Muscle of arm (tissue), 12 donors: ENCODE measurements around the gene SNAP47. TPM values are rescaled to one million over a fixed set of nuclear protein-coding genes. Genes with fewer than 3 reads are reported as not detected.

Experiments used
- DNase-seq: peaks from one replicate; pipeline ENCODE4 v3.0.0-alpha.2; 2013
- polyA plus RNA-seq, 12 donors: library from polyadenylated mRNA; unstranded; fragments of 120-200 nt; gene quantifications; one replicate each; pipeline ENCODE4 v1.2.1, GENCODE V29; 2013; ENCODE audit not compliant: insufficient read length in 12 of 12

Gene SNAP47
- polyA plus RNA-seq, 12 donors: 23.1 to 38.8 (median 30.5) TPM; not detected in 1

DNA sequence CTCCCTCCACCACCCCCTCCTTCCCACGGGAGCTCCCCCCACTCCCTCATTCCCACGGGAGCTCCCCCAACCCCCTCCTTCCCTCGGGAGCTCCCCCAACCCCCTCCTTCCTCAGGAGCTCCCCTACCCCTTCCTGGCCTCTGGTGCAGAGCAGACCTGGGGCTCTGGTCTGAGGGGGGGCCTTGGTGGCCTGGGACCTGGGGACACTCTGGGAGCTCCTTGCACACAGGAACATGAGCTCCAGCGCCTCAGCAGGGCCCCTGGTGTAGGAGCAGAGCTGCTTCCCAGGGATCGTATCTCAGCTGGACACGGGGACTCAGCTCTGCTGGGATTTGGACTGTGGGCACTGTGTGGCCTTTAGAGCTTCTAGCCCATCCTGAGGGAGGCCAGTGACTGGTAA, 60.5 kb downstream of the SNAP47 start:
- DNase-seq: no peak

DNA sequence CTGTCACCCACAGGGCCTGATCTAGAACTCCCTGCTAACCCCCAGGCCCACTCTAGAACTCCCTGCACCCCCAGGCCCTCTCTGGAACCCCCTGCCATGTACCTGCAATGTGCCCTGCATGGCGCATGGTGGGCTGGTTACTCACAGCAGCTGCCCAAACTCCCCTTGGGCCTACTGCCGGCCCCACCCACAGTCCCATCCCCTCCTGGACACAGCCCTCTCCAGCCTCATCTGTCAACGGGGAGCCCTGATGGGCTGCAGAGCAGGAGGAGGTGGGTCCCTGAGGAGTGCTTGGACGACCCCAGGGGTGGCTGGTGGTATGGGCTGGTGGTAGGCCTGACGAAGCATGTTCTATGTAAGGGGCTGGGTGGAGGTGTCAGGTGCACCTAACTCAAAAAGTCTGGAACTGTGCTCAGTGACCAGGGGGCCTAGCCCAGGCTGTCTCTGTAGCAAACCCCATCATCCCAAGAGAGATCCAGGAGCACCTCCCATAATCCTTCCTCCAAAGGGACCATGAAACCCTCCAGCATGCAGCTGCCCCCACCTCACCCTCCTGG, 61.2 kb downstream of the SNAP47 start:
- DNase-seq: no peak

GRCh38 chr1:227797144-227797543, 61.9 kb downstream of the SNAP47 start:
- DNase-seq: no peak

- DNase-seq: no peak
Measured at GRCh38 chr1:227797625-227798024, 62.4 kb downstream of the SNAP47 start.

DNA sequence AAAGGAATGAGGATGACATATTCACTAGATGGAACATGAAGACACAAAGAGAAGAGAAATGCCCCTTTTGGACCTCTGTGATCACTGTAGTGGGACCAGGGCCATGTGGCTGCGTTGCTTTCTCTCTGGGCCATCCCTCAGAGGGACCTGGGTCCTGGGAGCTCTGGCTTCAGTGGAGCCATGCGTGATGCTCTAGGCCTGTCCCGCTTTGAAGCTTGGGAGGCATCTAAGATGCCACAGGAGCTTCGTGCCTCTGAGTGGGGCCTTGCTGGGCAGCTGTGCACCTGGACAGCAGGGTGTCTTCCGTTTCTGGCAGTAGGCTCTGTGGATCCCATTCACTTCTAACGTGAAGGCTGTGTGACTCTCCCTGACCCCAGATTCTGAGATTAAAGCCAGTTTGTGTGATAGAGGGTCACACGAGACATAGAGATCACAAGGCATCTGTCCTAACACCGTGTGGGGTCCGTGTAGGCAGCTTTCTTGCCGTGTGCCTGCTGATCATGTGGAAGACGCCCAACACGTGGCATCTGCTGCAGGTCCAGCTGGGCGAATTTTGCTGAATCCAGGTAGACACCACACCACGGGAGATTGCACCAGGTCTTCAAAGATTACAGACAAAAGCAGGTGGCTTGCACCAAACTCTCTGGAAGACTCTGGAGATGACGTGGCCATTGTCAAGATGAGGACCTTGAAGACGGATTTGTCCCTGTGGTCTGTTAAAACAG, 63.0 kb downstream of the SNAP47 start:
- DNase-seq: no peak

DNA sequence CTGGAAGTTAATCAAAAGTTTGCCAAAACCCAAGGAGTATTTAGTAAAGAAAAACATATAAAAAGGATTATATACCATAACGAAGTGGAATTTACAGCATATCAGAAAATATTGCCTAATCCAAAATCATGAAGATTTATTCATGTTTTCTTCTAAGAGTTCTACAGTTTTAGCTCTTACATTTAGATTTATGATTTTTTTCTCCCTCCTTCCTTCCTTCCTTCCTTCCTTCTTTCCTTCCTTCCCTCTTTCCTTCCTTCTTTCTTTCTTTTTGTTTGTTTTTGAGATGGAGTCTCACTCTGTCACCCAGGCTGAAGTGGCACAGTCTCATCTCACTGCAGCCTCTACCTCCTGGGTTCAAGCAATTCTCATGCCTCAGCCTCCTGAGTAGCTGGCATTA, 64.5 kb downstream of the SNAP47 start:
- no peak for DNase-seq

DNA sequence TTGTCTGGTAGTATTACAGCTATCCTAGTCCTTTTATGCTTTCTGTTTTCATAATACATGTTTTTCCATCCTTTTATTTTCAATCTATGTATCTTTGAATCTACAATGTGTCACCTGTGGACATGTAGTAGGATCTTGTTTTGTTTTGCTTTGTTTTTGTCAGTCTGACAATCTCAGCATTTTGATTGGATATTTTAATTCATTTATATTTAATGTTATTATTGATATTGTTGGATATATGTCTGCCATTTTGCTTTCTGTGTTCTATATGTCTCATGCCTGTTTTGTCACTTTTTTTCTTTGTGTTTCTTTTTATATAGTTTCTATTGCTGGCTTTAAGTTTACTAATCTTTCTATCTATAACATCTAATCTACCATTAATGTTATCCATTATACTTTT, 68.7 kb downstream of the SNAP47 start:
- DNase-seq: no peak

GRCh38 chr1:227805606-227806197, 70.5 kb downstream of the SNAP47 start:
- DNase-seq: no peak

GRCh38 chr1:227808566-227808965, 73.3 kb downstream of the SNAP47 start:
- no peak for DNase-seq

GRCh38 chr1:227809026-227809425, 73.8 kb downstream of the SNAP47 start:
- no peak for DNase-seq

- no peak for DNase-seq
Measured at GRCh38 chr1:227813962-227814361, 78.7 kb downstream of the SNAP47 start.

DNA sequence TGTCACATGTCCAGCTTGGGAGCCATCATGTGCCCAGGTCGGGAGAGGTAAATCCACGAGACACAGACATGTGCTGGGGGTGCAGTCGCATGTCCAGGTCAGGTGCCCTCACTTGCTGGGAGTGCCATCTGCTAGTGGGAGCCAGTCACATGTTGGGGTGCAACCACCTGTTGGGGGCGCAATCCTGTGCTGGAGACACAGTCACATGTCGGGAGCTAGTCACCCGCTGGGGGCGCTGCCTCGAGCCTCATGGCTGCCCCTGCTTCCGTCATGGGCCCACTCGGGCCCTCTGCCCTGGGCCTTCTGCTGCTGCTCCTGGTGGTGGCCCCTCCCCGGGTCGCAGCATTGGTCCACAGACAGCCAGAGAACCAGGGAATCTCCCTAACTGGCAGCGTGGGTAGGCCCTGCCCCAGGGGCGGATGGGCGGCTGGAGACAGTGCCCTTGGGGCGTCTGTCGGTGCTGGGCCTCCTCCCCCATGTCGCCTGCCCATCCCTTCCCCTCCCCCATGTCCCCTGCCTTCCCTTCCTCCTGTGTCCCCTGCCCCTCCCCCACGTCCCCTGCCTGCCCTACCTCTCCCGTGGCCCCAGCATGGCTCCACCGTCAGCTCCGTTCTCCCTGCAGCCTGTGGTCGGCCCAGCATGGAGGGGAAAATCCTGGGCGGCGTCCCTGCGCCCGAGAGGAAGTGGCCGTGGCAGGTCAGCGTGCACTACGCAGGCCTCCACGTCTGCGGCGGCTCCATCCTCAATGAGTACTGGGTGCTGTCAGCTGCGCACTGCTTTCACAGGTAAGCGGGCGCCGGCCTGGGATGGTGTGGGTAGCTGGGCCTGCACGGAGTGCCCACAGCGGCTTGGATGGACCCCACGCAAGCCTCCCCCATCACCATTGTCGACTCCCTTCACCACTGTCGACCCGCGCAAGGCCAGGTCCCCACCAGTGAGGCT, 80.5 kb downstream of the SNAP47 start, which contains the start of gene PRSS38:
Gene PRSS38, plus strand, starts transcription at position 208 of the 942 bp plus-strand sequence. Its CDS starts 42 bp downstream, at position 250.
- DNase-seq: no peak

DNA sequence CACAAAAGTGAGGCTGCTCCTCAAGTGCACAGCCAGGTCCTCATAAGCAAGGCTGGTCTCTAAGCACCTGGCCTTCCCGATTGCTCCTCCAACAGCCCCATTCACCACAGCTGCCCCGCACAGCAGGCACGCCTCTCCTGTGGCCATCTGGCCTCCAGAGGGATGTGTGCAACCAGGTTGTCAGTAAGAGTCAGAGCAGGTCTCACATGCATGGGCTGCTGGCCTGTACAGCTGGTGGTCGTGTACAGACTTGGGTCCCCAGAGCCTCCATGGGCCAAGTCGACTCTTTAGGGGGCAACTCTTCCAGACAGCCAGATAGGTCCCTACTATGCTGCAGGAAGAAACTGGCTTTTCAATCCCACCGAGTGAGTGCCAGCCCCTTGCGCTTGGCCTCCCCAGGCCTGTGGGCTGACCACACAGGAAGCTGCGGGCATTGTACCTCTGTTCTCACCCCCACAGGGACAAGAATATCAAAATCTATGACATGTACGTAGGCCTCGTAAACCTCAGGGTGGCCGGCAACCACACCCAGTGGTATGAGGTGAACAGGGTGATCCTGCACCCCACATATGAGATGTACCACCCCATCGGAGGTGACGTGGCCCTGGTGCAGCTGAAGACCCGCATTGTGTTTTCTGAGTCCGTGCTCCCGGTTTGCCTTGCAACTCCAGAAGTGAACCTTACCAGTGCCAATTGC, 81.7 kb downstream of the SNAP47 start:
- DNase-seq: no peak

DNA sequence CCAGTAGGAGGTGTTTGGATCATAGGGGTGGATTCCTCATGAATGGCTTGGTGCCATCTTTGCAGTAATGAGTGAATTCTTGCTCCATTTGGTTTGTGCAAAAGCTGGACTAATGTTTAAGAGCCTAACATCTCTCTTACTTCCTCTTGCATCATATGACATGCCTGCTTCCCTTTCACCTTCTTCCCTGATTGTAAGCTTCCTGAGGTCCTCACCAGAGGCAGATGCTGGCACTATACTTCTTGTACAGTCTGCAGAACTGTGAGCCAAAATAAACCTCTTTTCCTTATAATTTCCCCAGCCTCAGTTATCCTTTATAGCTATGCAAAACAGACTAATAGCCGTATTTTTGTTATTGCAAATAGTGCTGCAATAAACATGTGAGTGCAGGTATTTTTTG, 88.3 kb downstream of the SNAP47 start:
- DNase-seq: no peak

DNA sequence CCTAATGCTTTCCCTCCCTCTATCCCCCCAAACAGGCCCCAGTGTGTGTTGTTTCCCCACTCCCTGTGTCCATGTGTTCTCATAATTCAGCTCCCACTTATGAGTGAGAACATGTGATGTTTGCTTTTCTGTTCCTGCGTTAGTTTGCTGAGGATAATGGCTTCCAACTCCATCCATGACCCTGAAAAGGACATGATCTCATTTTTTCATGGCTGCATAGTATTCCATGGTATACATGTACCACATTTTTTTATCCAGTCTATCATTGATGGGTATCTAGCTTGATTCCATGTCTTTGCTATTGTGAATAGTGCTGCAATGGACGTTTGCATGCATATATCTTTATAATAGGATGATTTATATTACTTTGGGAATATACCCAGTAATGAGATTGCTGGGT, 89.0 kb downstream of the SNAP47 start:
- DNase-seq: no peak

DNA sequence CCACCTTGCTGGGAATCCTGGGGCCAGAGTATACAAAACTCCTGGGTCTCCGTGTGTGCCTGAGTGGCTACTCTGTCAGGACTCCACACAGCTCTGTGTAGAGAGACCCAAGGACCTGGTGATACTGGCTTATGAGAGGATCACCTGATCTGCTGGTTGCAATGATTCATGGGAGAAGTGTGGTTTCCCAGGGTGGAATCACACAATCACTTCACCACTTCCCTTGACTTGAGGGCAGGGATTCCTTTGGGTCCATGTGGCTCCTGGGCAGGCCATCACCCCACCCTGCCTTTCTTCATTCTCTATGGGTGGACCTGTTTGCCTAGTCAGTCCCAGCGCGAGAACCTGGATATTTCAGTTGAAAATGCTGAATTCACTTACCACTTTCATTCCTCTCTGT, 93.6 kb downstream of the SNAP47 start:
- DNase-seq: no peak

Other genes with a start within 250 kb of the SNAP47 start
- 10 to 100 TPM in 6 of 12 donors, 1 to 10 TPM in 5, not detected in 1; 6.1 to 15.1 (median 10.4) TPM for gene ZNF678, start 171.9 kb upstream of the SNAP47 start, polyA plus RNA-seq
- gene JMJD4, start 133 bp upstream of the SNAP47 start, polyA plus RNA-seq: 10 to 100 TPM in 11 of 12 donors, not detected in 1; 13.6 to 20.0 (median 15.2) TPM
- gene PRSS38, start 80.2 kb downstream of the SNAP47 start, polyA plus RNA-seq: not detected
- 10 to 100 TPM in 2 of 12 donors, 1 to 10 TPM in 9, not detected in 1; 3.5 to 15.2 (median 6.3) TPM for gene WNT9A, start 212.5 kb downstream of the SNAP47 start, polyA plus RNA-seq